GM12891 (cell line): ENCODE results near the gene VWF.

Experiments used
- POLR2A ChIP-seq: IDR thresholded peaks from 2 replicates; pipeline ENCODE4 v1.6.1; 2011; ENCODE audit warnings: low read depth, low read length, control low read depth
- POLR2AphosphoS5 ChIP-seq: IDR thresholded peaks from 2 replicates; pipeline ENCODE4 v1.6.1; 2011; ENCODE audit warnings: low read depth, low read length, control low read depth
- SPI1 ChIP-seq: IDR thresholded peaks from 2 replicates; pipeline ENCODE4 v1.6.1; 2011; ENCODE audit warnings: low read depth, low read length, control low read depth
- TAF1 ChIP-seq: IDR thresholded peaks from 2 replicates; pipeline ENCODE4 v1.6.1; 2011; ENCODE audit warnings: low read depth, low read length, control low read depth

DNA sequence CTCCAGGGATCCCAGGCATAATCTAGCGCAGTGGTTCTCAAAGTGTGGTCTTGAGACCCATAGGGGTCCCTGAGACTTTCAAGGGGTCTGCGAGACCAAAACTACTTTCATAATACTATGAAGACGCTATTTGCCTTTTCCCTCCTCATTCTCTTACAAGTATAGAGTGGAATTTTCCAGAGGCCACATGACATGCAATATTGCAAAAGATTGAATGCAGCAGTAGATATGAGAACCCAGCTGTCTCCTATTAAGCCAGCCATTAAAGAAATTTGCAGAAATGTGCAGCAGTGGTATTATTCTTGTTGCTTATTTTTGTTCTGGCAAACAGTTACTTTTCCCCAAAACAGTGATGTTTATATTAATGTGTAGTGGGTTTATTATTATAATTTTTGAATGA lies 62.8 kb downstream of the VWF start:
- TF ChIP-seq TAF1, result no peak
- no peak for TF ChIP-seq POLR2AphosphoS5
- TF ChIP-seq POLR2A, result no peak
- TF ChIP-seq SPI1, result no peak
